ENCODE results near the gene ACTG1. TPM values are rescaled to one million over a fixed set of nuclear protein-coding genes. Genes with fewer than 3 reads are reported as not detected.

ACTG1 gene
- total RNA-seq, 1 experiment from 2014 or later: 2,327 TPM

DNA sequence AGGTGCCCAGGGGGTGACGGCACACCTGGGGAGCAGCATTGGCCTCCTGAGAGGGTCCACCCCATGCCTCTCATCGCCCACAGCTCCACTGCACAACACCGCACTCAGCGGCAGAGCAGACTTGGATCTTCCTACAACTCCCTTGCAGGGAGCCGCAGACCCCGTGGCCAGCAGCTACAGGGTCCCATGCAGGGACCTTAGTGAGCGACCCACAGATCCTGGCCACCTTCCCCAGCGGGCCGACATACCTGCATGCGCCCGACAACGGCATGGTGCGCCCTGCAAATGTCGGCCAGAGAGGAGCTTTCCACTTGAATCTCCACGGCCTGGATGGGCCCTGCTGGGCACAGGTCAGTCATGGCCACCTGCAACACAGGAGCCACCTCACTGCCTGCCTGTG lies 31.2 kb upstream of the ACTG1 start:
- no peak overlapping the region for H3K4me3 Mint-ChIP-seq (ENCODE audit: low read depth, unreplicated experiment)
- CTCF ChIA-PET: interaction anchor here (0.6 to 1.3 kb wide), 2 partner anchors 9 to 593 kb away, joined by 3 to 5 read pairs; no protein-coding TSS in a partner anchor
- H3K27ac Mint-ChIP-seq (ENCODE audit: unreplicated experiment): no peak overlapping the region
- H3K36me3 Mint-ChIP-seq (ENCODE audit: insufficient read depth, unreplicated experiment): peaks cover 36% of the 10 kb centered on the region
- BruUV-seq (replicated peaks): no TSS peak
- TF ChIP-seq, protein P1, sequence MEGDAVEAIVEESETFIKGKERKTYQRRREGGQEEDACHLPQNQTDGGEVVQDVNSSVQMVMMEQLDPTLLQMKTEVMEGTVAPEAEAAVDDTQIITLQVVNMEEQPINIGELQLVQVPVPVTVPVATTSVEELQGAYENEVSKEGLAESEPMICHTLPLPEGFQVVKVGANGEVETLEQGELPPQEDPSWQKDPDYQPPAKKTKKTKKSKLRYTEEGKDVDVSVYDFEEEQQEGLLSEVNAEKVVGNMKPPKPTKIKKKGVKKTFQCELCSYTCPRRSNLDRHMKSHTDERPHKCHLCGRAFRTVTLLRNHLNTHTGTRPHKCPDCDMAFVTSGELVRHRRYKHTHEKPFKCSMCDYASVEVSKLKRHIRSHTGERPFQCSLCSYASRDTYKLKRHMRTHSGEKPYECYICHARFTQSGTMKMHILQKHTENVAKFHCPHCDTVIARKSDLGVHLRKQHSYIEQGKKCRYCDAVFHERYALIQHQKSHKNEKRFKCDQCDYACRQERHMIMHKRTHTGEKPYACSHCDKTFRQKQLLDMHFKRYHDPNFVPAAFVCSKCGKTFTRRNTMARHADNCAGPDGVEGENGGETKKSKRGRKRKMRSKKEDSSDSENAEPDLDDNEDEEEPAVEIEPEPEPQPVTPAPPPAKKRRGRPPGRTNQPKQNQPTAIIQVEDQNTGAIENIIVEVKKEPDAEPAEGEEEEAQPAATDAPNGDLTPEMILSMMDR (IDR thresholded peaks at IDR 0.05; ENCODE audit: unreplicated experiment): no peak
- H3K27me3 Mint-ChIP-seq (ENCODE audit: unreplicated experiment): no peaks in the 10 kb centered on the region
- no peak for DNase-seq
- no peaks in the 10 kb centered on the region for H3K4me1 Mint-ChIP-seq (ENCODE audit: low read depth, unreplicated experiment)
- intact Hi-C loops (cut with micrococcal nuclease; ENCODE audit: unreplicated experiment): no loop called here
- H3K9me3 Mint-ChIP-seq (ENCODE audit: low read depth, unreplicated experiment): no peaks in the 10 kb centered on the region

DNA sequence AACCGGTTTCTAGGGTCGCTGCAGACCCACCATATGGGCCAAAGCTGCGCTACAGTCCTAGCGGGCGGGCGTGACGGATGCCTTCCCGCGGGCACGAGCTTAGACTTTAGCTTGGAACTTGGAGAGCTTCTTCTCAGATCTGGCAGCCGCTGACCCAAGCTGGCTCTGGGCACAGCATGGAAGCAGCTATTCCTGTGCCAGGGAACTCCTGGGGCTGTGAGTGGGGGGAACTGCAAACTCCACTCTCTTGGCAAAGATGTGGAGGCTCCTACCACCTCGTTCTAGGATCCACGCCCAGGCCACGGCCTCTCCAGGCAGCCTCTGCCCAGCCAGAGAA lies 30.7 kb upstream of the ACTG1 start:
- H3K4me3 Mint-ChIP-seq (ENCODE audit: low read depth, unreplicated experiment): no peak overlapping the region
- no peak overlapping the region for H3K27ac Mint-ChIP-seq (ENCODE audit: unreplicated experiment)
- H3K27me3 Mint-ChIP-seq (ENCODE audit: unreplicated experiment): no peaks in the 10 kb centered on the region
- no peak for DNase-seq
- CTCF ChIA-PET: interaction anchor here (0.6 to 1.3 kb wide), 2 partner anchors 9 to 593 kb away, joined by 3 to 5 read pairs; no protein-coding TSS in a partner anchor
- H3K4me1 Mint-ChIP-seq (ENCODE audit: low read depth, unreplicated experiment): no peaks in the 10 kb centered on the region
- no TSS peak for BruUV-seq (replicated peaks)
- H3K36me3 Mint-ChIP-seq (ENCODE audit: insufficient read depth, unreplicated experiment): peaks cover 32% of the 10 kb centered on the region
- TF ChIP-seq, protein P1 (IDR thresholded peaks at IDR 0.05; ENCODE audit: unreplicated experiment): no peak
- no peaks in the 10 kb centered on the region for H3K9me3 Mint-ChIP-seq (ENCODE audit: low read depth, unreplicated experiment)
- intact Hi-C loops (cut with micrococcal nuclease; ENCODE audit: unreplicated experiment): no loop called here

DNA sequence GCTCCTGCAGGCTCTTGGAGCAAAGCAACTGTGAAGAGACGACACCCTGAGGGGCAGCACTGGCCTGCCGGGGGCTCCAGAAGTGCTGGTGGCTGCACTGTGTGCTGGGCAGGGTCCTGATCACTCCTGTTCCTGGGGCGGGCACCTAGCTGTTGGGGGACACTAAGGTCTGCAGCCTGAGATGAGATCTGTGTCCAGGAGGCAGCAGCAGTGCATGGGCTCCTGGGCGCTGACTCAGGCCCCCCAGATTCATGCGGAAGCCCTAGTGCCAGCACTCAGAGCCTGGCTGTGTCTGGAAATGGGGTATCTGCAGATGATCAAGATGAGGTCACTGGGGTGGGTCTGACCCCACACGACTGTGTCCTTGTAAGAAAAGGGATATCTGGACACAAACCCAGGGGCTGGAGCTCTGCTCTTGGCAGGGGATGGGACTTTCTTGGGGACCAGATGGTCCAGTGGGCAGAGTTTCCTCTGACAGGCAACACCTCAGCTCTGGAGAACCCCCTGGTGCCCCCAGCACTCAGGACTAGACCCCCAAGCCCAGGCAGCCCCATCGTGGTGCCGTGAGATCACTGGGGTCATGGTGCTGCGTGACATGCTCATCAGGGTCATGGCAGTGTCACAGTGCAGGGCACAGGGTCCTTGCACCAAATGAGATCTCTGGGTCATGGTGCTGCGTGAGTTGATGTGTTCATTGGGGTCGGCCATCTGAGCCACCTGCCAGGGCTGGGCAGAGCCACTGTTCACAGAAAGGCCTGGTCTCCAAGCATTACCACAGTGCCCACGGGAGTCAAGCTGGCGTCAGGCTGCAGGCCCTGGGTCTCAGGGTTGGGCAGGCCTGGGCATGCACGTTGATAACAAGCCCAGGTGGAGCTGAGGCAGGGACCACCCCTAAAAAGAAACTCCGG lies 30.1 kb upstream of the ACTG1 start:
- no peaks in the 10 kb centered on the region for H3K9me3 Mint-ChIP-seq (ENCODE audit: low read depth, unreplicated experiment)
- CTCF ChIA-PET: interaction anchor here (1.3 kb wide), 1 partner anchor 10 kb away, joined by 3 read pairs; no protein-coding TSS in a partner anchor

DNA sequence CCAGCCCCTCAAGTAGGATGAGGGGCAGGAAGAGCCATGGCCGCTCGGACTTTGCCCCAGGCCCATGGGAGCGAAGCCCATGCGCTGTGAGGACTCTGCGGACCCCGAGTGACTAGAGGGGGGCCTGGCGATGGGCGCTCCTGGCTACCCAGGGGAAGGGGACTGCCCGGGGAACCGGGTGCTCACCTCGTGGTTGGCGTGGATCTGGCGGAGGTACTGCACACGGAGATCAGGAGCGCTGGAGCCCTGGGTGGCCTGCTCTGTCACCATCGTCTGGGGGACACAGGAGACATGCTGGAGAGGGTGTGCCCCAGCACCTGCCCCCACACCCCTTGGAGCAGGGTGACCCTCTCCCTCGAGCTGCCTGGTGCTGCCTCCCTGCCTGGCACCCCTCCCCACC lies 28.5 kb upstream of the ACTG1 start:
- BruUV-seq (replicated peaks): no TSS peak
- Mint-ChIP-seq H3K4me3 (ENCODE audit: low read depth, unreplicated experiment) (no peak overlapping the region), H3K36me3 (ENCODE audit: insufficient read depth, unreplicated experiment) (peaks cover 24% of the 10 kb centered on the region), H3K4me1 (ENCODE audit: low read depth, unreplicated experiment) (peaks cover 7% of the 10 kb centered on the region), H3K27ac (ENCODE audit: unreplicated experiment) (no peak overlapping the region), H3K9me3 (ENCODE audit: low read depth, unreplicated experiment) (no peaks in the 10 kb centered on the region), H3K27me3 (ENCODE audit: unreplicated experiment) (no peaks in the 10 kb centered on the region)
- CTCF ChIA-PET: no interaction called here
- no peak for DNase-seq
- intact Hi-C loops (cut with micrococcal nuclease; ENCODE audit: unreplicated experiment): no loop called here
- TF ChIP-seq, protein P1 (IDR thresholded peaks at IDR 0.05; ENCODE audit: unreplicated experiment): no peak

More for the DNA sequence above, 30.1 kb upstream of the ACTG1 start:
- peaks cover 6% of the 10 kb centered on the region for H3K4me1 Mint-ChIP-seq (ENCODE audit: low read depth, unreplicated experiment)
- H3K27ac Mint-ChIP-seq (ENCODE audit: unreplicated experiment): no peak overlapping the region
- DNase-seq: no peak
- intact Hi-C loops (cut with micrococcal nuclease; ENCODE audit: unreplicated experiment): no loop called here
- no peak overlapping the region for H3K4me3 Mint-ChIP-seq (ENCODE audit: low read depth, unreplicated experiment)
- H3K36me3 Mint-ChIP-seq (ENCODE audit: insufficient read depth, unreplicated experiment): peaks cover 30% of the 10 kb centered on the region
- TF ChIP-seq, protein P1 (IDR thresholded peaks at IDR 0.05; ENCODE audit: unreplicated experiment): no peak
- H3K27me3 Mint-ChIP-seq (ENCODE audit: unreplicated experiment): no peaks in the 10 kb centered on the region
- BruUV-seq (replicated peaks): no TSS peak

Measured in Calu3 (cell line).